HG03095 (cell line): ENCODE measurements around the gene MAST1.
"Not testable (repeated sequence)": the region's sequence is repeated elsewhere in the genome, so short reads cannot be mapped to it uniquely, and the experiment has no call there.

Source experiments
- ATAC-seq: cut with Tn5 transposase; IDR thresholded peaks from one replicate; pipeline ENCODE4 v1.9.1; 2021; ENCODE audit warnings: moderate library complexity; ENCODE audit not compliant: unreplicated experiment

MAST1 gene

DNA sequence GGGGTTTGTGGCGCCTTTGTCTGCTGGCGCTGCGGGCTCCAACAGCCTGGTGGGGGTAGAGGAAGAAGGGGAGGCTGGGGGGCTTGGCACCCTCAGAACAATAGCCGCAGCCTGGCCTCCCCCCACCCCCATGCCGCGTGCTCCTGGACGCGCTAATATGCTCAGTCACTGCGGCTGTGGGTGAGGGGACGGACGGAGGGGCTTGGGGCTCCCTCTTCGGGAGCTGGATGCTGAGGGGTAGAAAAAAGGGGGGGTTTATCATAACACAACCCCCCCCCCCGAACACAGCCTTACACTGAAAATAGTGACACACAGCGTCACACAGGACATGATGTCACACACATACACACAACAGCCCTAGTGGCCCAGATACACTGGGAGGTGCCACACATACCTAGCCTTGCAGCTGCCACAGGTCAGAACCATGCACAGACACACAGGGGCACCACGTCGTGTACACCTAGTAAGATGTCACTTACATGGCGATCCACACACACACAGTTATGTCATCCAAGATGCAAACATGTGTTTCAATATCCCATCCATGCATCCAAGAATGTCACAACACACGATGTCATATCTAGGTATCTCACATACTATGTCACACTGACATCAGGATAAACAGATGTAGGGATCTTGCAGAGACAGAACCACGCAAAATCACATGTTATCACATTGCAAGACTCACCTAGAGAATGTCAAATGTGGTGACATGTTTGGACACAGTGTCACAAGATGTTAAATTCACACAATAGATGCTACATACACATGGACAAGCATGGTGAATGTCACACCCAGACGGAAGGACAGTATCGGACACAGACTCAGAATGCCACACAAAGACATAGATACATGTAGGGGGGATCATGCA, 806 bp downstream of the MAST1 start:
- ATAC-seq = no peak

GRCh38 chr19:12840091-12841079, 2.1 kb downstream of the MAST1 start:
- ATAC-seq = no peak

- no peak for ATAC-seq
Observed at GRCh38 chr19:12841094-12841493, 2.8 kb downstream of the MAST1 start.

DNA sequence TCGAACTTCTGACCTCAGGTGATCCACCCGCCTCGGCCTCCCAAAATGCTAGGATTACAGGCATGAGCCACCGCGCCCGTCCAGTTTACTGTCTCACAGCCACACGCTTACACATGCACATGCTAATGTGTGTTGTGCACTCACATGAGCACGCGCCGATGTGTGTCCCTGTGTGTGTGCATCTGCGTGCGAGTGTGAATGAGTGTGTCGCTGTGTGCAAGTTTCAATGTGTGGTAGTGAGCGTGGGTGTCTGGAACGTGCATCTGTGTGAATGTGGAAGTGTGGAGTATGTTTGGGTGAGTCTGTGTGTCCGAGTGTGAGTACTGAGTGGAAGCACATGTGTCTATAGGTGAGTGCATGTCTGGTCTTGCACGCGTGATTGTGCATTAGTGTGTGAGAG, 4.2 kb downstream of the MAST1 start:
- no peak for ATAC-seq

DNA sequence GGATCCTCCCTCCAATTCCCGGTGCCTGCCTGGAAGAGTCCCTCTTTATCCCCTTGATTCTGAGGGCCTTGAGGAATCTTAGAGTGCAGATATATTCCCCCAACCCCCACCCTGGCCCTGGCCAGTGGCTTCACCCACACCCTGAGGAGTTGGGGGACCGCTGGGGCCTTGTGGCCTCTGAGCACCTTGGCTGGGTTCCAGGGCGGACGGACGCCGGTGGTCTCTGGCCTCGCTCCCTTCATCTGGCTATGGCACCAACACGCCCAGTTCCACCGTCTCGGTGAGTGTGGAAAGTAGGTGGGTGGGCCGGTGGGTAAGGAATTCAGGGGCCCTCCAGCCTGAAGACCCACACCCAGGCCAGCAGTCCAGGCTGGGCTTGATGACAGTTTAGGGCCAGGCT, 5.0 kb downstream of the MAST1 start:
- no peak for ATAC-seq

DNA sequence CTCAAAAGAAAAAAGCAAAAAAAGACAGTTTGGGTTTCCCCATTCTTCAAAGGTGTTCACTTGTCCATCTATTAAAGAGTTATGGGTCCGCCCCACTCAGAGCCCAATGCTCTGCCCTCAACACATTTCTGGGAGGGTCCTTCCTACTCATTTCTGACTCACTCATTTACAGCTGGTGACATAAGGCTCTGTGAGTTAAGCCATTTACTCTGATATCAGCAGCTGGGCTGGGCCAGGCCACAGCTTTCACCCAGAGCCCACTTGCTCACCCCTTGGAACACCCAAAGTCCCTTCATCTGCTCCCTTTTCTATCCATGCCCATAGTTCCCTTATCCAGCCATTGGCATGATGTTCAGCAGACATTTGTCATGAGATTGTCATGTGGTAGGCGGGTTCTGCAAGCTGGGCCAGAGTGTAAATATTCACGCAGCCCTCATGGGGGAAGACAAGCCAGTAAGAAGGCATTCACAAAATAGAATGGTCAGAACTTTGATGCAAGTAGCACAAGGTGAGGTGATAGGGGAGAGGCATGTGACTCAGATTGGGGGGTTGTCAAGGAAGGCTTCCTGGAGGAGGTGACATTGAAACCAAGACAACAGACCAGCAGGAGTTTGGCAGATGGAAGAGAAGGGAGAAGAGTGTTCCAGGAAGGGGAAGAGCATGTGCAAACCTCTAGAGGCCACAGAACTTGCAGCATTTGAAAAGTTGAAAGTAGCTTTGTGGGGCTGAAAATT, 5.9 kb downstream of the MAST1 start:
- no peak for ATAC-seq

DNA sequence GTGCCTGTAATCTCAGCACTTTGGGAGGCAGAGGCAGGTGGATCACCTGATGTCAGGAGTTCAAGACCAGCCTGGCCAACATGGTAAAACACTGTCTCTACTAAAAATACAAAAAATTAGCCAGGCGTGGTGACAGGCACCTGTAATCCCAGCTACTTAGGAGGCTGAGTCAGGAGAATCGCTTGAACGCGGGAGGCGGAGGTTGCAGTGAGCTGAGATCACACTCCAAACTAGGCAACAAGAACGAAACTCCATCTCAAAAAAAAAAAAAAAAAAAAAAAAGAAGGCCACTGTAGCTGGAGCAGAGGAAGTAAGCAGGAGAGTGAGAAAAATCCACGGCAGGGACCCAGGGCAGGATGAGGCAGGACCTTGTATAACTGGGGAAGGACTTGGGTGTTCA, 8.3 kb downstream of the MAST1 start:
- not testable (repeated sequence) for ATAC-seq

- ATAC-seq = no peak
Observed at GRCh38 chr19:12847159-12848139, 9.1 kb downstream of the MAST1 start.

DNA sequence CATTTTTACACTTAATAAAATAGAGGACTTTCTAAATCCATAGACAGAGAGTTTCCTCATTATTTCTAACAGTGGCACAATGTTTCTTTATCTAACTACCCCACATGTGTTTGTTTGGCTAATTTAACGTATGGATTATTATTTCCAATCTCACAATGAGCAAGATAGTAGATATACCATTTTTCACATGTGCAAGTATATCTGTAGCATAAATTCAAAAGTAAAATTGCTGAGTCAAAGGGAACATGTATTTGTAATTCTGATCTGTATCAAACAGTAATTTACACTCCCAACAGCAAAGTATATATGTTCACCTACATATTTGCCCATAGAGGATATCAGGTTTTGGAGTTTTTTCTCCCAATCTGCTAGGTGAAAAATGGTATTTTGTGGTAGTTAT, 18.3 kb downstream of the MAST1 start:
- no peak for ATAC-seq

- ATAC-seq = no peak
Observed at GRCh38 chr19:12858041-12858928, 20.0 kb downstream of the MAST1 start.

GRCh38 chr19:12859546-12859945, 21.2 kb downstream of the MAST1 start:
- ATAC-seq = no peak

DNA sequence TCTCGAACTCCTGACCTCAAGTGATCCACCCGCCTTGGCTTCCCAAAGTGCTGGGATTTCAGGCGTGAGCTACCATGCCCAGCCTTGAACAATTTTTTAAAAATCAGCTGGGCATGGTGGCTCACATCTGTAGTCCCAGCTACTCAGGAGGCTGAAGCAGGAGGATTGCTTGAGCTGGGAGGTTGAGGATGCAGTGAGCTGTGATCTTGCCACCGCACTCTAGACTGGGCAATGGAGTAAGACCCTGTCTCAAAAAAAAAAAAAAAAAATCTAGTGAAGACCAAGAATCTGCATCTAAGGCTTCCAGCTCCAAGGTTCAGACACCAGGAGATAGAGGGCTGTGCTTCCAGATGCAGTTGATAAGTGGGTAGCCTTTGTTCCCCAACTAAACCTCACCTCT, 25.8 kb downstream of the MAST1 start:
- ATAC-seq = no peak

GRCh38 chr19:12864721-12865715, 26.7 kb downstream of the MAST1 start:
- no peak for ATAC-seq

DNA sequence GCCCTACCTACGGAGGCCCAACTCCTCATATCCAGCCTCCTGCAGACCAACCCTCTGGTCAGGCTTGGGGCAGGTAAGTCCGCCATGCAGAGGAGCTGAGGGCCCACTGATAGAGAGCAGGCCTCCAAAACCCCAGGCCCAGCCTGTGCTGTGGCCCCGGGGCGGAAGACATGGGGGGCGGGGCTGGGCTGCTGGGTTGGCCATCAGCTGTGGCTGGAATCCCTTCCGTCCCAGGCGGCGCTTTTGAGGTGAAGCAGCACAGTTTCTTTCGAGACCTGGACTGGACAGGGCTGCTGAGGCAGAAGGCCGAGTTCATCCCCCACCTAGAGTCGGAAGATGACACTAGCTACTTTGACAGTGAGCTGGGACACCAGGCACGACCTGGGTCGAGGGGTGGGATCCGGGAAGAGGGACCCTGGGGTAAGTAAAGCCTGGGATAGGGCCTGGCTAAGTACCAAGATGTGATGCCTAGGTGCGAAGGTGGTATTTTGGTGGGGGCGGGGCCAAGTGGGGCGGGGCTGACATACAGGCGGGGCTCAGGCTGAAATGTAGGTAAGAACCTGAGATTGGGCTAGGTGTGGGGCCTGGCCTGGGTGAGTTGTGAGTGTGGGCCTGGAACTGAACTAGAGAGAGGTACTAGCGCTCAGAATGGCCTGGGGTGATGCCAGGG, 27.6 kb downstream of the MAST1 start:
- no peak for ATAC-seq

DNA sequence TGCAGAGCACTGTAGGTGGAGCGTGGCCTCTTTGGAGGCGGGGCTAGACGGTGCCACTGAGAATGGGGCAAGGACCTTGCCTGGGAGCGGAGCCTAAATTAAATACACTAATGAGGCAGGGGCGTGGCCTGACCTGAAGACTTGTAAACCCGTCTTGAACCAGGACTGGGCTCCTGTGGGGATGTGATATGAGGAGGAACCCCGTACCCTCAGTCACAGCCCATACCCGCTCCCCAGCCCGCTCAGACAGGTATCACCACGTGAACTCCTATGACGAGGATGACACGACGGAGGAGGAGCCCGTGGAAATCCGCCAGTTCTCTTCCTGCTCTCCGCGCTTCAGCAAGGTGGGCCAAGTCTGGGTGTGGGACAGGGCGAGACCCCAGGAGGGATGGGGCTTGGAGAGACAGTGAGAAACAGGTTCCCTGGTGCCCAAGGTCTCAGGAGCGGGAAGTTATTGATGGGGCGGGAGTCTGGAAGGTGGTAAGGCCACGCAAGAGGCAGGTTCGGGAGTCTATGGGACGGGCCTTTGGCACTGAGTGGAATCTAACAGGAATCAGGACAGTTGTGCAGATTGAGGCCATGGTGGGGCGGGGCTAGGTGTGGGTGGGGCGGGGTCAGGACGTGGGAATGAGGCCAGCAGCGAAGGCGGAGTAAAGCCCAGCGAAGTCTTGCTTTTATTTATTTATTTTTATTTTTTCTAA, 28.3 kb downstream of the MAST1 start:
- no peak for ATAC-seq
